Kidney (tissue), 14 donors: ENCODE measurements around the gene ARHGAP23. TPM values are rescaled to one million over a fixed set of nuclear protein-coding genes. Genes with fewer than 3 reads are reported as not detected.

ENCODE experiments used
- DNase-seq, 5 donors: peaks; one replicate each; pipeline ENCODE4 v3.0.0-alpha.2; 2013 to 2020
- FAIRE-seq: peaks from 2 replicates; lab custom pipeline; 2012; peaks lifted over from hg19 to GRCh38; lab: Jason Lieb, UNC
- H3K27ac ChIP-seq, 2 donors: one replicate each; pipeline ENCODE4 v1.7.0; 2013; ENCODE audit warnings: low read depth in 2 of 2, low read length in 2 of 2, inconsistent platforms in 1 of 2
- H3K27me3 ChIP-seq: one replicate; pipeline ENCODE4 v1.7.1; 2013; ENCODE audit warnings: low read length, inconsistent platforms; ENCODE audit not compliant: control insufficient read depth, insufficient read depth
- H3K36me3 ChIP-seq, 3 donors: one replicate each; pipeline versions ENCODE4 v1.7.0 to v1.7.1; 2013; ENCODE audit warnings: low read length in 3 of 3, control low read depth in 1 of 3, inconsistent platforms in 1 of 3; ENCODE audit not compliant: insufficient read depth in 3 of 3, control insufficient read depth in 2 of 3
- H3K4me1 ChIP-seq, 3 donors: one replicate each; pipeline versions ENCODE4 v1.7.0 to v1.7.1; 2013; ENCODE audit warnings: low read length in 3 of 3, inconsistent platforms in 1 of 3, low read depth in 1 of 3; ENCODE audit not compliant: control insufficient read depth in 2 of 3, insufficient read depth in 2 of 3
- H3K4me3 ChIP-seq, 3 donors: one replicate each; pipeline versions ENCODE4 v1.7.0 to v1.8.1; 2013; ENCODE audit warnings: low read length in 3 of 3, control low read depth in 1 of 3, inconsistent platforms in 1 of 3
- H3K9ac ChIP-seq, 3 donors: one replicate each; pipeline versions ENCODE4 v1.7.0 to v1.7.1; 2013; ENCODE audit warnings: low read length in 3 of 3, control low read depth in 1 of 3, inconsistent platforms in 1 of 3
- H3K9me3 ChIP-seq, 3 donors: one replicate each; pipeline versions ENCODE4 v1.7.0 to v1.7.1; 2013; ENCODE audit warnings: low read length in 3 of 3, control low read depth in 1 of 3, inconsistent platforms in 1 of 3; ENCODE audit not compliant: control insufficient read depth in 2 of 3, insufficient read depth in 1 of 3
- CTCF ChIP-seq: IDR thresholded peaks from 3 replicates; pipeline ENCODE4 v1.5.1; 2012; ENCODE audit warnings: mild to moderate bottlenecking, moderate library complexity, borderline replicate concordance; ENCODE audit not compliant: insufficient read depth; ENCODE audit errors: extremely low read depth
- intact Hi-C: fragments of 100-400 bp; cut with DNase I; formaldehyde crosslinking; loops from one replicate; pipeline ENCODE4 v1.11.1; 2022
- polyA plus RNA-seq: library from polyadenylated mRNA; stranded (reverse); fragments of 350-450 nt; fragmentation: Illumina TruSeq; extraction: RNeasy Lipid Tissue Mini Kit (QIAGEN cat#74804); gene quantifications from one replicate; pipeline ENCODE4 v1.2.3, GENCODE V29; 2014; ENCODE audit warnings: low read depth, low replicate concordance; ENCODE audit not compliant: insufficient read depth
- total RNA-seq: library from RNA; stranded (reverse); fragmentation: NEBNext Ultra II Directional; extraction: Animal tissue kit (Norgen Biotek cat#: 25700); gene quantifications from one replicate; pipeline ENCODE4 v1.2.1, GENCODE V29; 2021
- donor health status: control.
- donor health status: control.
- donor health status: control.
- donor health status: control.
- donor health status: control.
- donor health status: DM: yes; HTN: yes; CAD: no.
- donor health status: Normal renal cell carcinoma (clear cell type).

Gene ARHGAP23
- total and polyA plus RNA-seq, 2 donors from 2014 or later: 7.6 to 53.8 TPM

GRCh38 chr17:38441429-38442061, 13.3 kb downstream of the ARHGAP23 start:
- no peak for DNase-seq
- Histone ChIP-seq H3K27me3 (no peaks in the 10 kb centered on the region), H3K9ac (no peak overlapping the region), H3K4me1 (peaks cover 0 to 8% (median 0%) of the 10 kb centered on the region in 3 donors), H3K4me3 (no peak overlapping the region), H3K27ac (no peak overlapping the region), H3K36me3 (no peaks in the 10 kb centered on the region), H3K9me3 (no peaks in the 10 kb centered on the region)
- no peak for FAIRE-seq
- intact Hi-C loops: no loop called here
- no peak for TF ChIP-seq CTCF

- peaks cover 0 to 8% (median 0%) of the 10 kb centered on the region in 3 donors for H3K4me1 ChIP-seq
- no peak for FAIRE-seq
- TF ChIP-seq CTCF: no peak
- no peaks in the 10 kb centered on the region for H3K27me3 ChIP-seq
- DNase-seq: peak in 1 of 5 donors; percentile 24
- no peak overlapping the region for H3K4me3 ChIP-seq
- H3K9ac ChIP-seq: no peak overlapping the region
- no peaks in the 10 kb centered on the region for H3K9me3 ChIP-seq
- intact Hi-C loops: no loop called here
- H3K27ac ChIP-seq: no peak overlapping the region
- H3K36me3 ChIP-seq: no peaks in the 10 kb centered on the region
These were observed 14.3 kb downstream of the ARHGAP23 start for GRCh38 chr17:38442548-38442947.

GRCh38 chr17:38443356-38444031, 15.2 kb downstream of the ARHGAP23 start:
- Histone ChIP-seq H3K27me3 (no peaks in the 10 kb centered on the region), H3K27ac (no peak overlapping the region), H3K4me1 (peaks cover 0 to 8% (median 0%) of the 10 kb centered on the region in 3 donors), H3K4me3 (no peak overlapping the region), H3K36me3 (no peaks in the 10 kb centered on the region), H3K9ac (no peak overlapping the region), H3K9me3 (no peaks in the 10 kb centered on the region)
- intact Hi-C loops: no loop called here
- DNase-seq: no peak
- FAIRE-seq: no peak
- TF ChIP-seq CTCF: no peak
